PC-3 (cell line): ENCODE results near the gene KCNQ5.

ENCODE experiments used
- EZH2 ChIP-seq: fragments of 300-600 bp; sonication (generic); IDR thresholded peaks from one replicate; pipeline ENCODE4 v1.6.1; 2017; ENCODE audit warnings: antibody characterized with exemption, mild to moderate bottlenecking, low read length; ENCODE audit not compliant: unreplicated experiment
- EZH2phosphoT487 ChIP-seq: fragments of 300-600 bp; sonication (generic); IDR thresholded peaks from 2 replicates; pipeline ENCODE4 v1.6.1; 2018; ENCODE audit warnings: mild to moderate bottlenecking, antibody characterized with exemption, low read length, borderline replicate concordance
- TF ChIP-seq, protein P1 (sequence below): fragments of 300-600 bp; sonication (generic); conservative IDR thresholded peaks from 2 replicates; pipeline ENCODE4 v1.5.1; 2017; ENCODE audit warnings: antibody characterized with exemption, low read depth, mild to moderate bottlenecking, low read length

DNA sequence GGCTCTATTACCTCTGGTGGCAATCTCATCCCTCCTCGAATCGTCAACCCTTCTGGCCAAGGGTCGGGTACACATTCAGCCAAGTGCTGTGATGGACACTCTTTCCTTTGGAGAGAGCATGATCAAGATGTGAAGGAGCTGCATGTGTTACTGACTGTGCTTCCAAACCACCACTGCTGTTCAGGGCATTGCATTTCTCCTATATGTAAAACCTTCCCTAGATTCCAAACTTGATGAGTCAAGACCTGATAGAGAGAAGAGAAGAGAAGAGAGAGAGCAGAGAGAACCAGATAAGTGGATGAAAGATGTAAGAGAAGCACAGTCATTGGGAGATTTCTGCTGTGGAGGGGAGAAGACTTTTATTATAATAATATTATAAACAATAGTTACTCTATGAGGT lies 162.2 kb downstream of the KCNQ5 start:
- TF ChIP-seq, protein P1, sequence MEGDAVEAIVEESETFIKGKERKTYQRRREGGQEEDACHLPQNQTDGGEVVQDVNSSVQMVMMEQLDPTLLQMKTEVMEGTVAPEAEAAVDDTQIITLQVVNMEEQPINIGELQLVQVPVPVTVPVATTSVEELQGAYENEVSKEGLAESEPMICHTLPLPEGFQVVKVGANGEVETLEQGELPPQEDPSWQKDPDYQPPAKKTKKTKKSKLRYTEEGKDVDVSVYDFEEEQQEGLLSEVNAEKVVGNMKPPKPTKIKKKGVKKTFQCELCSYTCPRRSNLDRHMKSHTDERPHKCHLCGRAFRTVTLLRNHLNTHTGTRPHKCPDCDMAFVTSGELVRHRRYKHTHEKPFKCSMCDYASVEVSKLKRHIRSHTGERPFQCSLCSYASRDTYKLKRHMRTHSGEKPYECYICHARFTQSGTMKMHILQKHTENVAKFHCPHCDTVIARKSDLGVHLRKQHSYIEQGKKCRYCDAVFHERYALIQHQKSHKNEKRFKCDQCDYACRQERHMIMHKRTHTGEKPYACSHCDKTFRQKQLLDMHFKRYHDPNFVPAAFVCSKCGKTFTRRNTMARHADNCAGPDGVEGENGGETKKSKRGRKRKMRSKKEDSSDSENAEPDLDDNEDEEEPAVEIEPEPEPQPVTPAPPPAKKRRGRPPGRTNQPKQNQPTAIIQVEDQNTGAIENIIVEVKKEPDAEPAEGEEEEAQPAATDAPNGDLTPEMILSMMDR = no peak
- TF ChIP-seq EZH2 (no peak), EZH2phosphoT487 (no peak)
